Tibial artery (tissue), 4 donors: ENCODE measurements around the gene HRH3.

ENCODE experiments used
- DNase-seq, 2 donors: peaks; one replicate each; pipeline ENCODE4 v3.0.0-alpha.2; 2019
- H3K27ac ChIP-seq, 2 donors: fragments of 200-600 bp; sonication (generic) in 1 of 2; 1 replicate in 1 of 2; 2 replicates in 1 of 2; pipeline ENCODE4 v1.5.1; 2018 to 2019; ENCODE audit warnings: mild to moderate bottlenecking in 1 of 2
- H3K27me3 ChIP-seq, 2 donors: fragments of 200-600 bp; sonication (generic) in 1 of 2; one replicate each; pipeline versions ENCODE4 v1.5.1 to v1.6.0; 2016 to 2019
- H3K36me3 ChIP-seq, 3 donors: fragments of 200-600 bp; sonication (generic) in 2 of 3; one replicate each; pipeline ENCODE4 v1.5.1; 2016 to 2019; ENCODE audit warnings: mild to moderate bottlenecking in 2 of 3
- H3K4me1 ChIP-seq, 4 donors: fragments of 200-600 bp; sonication (generic) in 2 of 4; 1 replicate in 3 of 4; 2 replicates in 1 of 4; pipeline ENCODE4 v1.5.1; 2016 to 2019
- H3K4me3 ChIP-seq, 2 donors: fragments of 200-600 bp; sonication (generic) in 1 of 2; 1 replicate in 1 of 2; 2 replicates in 1 of 2; pipeline ENCODE4 v1.5.1; 2018 to 2019; ENCODE audit warnings: mild to moderate bottlenecking in 2 of 2
- H3K9me3 ChIP-seq, 3 donors: fragments of 200-600 bp; sonication (generic) in 1 of 3; one replicate each; pipeline ENCODE4 v1.5.1; 2016 to 2019
- intact Hi-C: fragments of 100-400 bp; cut with DNase I; formaldehyde crosslinking; loops from one replicate; pipeline ENCODE4 v1.15.0; 2023; ENCODE audit warnings: low total_unique reads
- TF ChIP-seq, protein P1 (sequence below), 2 experiments: fragments of 200-600 bp in 1 of 2; fragments of 450-650 bp in 1 of 2; IDR thresholded peaks; one replicate each; pipeline ENCODE4 v1.5.1; 2017 to 2019; ENCODE audit warnings: antibody characterized with exemption in 2 of 2, mild to moderate bottlenecking in 1 of 2, moderate library complexity in 1 of 2

The HRH3 gene

DNA sequence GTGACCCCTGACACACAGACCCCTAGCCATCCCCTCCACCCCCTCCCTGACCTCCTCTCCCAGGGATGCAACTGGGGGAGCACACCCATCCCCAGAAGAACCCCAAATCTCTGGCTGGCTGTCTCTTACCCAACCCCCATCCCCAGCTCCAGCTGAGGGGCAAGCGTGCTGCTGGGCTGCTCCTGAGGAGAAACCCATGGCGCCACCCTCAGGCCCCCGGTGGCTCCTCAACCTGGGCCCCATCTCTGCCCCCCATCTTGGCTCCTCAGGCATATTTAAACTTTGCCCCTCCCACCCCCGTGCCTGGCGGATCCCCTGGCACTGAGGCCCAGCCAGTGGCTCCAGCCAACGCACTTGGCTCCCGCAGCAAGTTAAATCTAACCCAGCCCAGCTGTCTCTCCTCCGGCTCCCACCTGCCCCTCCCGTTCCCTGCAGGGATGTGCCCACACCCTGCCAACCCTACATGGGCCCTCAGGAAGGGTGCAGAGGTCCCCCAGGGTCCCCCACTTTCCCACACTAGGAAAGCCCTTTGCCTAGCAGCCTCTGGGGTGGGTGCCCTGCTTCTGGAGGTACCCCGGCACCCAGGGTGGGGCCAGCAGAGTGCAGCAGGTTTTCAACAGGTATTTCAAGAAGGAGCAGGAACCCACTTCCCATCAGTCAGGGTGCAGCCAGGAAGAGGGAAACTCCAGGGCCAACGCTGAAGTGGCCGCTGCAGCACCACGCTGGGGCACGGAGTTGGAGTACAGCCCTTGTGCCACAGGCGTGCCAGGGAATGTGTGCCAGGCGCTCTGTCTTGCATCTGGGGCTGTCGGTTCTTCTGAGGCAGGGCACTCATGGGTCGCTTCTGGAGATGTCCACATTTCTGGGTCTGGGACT, 12.9 kb upstream of the HRH3 start:
- H3K27me3 ChIP-seq, result peaks cover 0 to 71% of the 10 kb centered on the region in 2 donors
- intact Hi-C loops, result loop anchor here (10.0 kb wide), 1 partner anchor 48 kb away; the partner anchor contains the start of gene MTG2
- no peaks in the 10 kb centered on the region for H3K9me3 ChIP-seq
- no peaks in the 10 kb centered on the region for H3K36me3 ChIP-seq
- TF ChIP-seq, protein P1, sequence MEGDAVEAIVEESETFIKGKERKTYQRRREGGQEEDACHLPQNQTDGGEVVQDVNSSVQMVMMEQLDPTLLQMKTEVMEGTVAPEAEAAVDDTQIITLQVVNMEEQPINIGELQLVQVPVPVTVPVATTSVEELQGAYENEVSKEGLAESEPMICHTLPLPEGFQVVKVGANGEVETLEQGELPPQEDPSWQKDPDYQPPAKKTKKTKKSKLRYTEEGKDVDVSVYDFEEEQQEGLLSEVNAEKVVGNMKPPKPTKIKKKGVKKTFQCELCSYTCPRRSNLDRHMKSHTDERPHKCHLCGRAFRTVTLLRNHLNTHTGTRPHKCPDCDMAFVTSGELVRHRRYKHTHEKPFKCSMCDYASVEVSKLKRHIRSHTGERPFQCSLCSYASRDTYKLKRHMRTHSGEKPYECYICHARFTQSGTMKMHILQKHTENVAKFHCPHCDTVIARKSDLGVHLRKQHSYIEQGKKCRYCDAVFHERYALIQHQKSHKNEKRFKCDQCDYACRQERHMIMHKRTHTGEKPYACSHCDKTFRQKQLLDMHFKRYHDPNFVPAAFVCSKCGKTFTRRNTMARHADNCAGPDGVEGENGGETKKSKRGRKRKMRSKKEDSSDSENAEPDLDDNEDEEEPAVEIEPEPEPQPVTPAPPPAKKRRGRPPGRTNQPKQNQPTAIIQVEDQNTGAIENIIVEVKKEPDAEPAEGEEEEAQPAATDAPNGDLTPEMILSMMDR (IDR thresholded peaks at IDR 0.05), result no peak
- H3K4me3 ChIP-seq, result no peak overlapping the region
- peaks cover 0 to 7% (median 5%) of the 10 kb centered on the region in 4 donors for H3K4me1 ChIP-seq
- DNase-seq, result no peak
- no peak overlapping the region for H3K27ac ChIP-seq

DNA sequence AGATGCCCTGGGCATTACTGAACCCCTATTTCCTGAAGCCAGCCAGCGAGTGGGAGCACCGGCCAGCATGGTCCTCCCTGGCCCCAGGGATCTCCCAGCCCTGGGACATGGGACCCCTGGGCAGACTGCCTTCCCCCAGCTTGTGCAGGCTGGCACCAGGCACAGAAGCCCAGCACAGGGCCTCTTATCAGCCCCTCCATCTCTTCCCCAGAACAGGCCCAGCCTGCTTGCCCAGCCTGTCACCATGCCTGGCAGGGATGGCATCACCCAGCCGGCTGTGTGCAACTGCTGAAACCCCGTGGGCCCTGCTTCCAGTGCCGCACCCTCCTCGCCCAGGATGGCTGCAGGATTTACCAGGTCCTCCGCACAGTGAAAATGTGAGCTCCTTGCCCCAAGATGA, 12.1 kb upstream of the HRH3 start:
- Histone ChIP-seq H3K4me3 (no peak overlapping the region), H3K36me3 (no peaks in the 10 kb centered on the region), H3K27me3 (peaks cover 0 to 79% of the 10 kb centered on the region in 2 donors), H3K27ac (no peak overlapping the region), H3K9me3 (no peaks in the 10 kb centered on the region), H3K4me1 (no peaks in the 10 kb centered on the region)
- intact Hi-C loops, result loop anchor here (10.0 kb wide), 1 partner anchor 47 kb away; the partner anchor contains the start of gene MTG2
- DNase-seq, result no peak
- TF ChIP-seq, protein P1 (IDR thresholded peaks at IDR 0.05), result no peak

DNA sequence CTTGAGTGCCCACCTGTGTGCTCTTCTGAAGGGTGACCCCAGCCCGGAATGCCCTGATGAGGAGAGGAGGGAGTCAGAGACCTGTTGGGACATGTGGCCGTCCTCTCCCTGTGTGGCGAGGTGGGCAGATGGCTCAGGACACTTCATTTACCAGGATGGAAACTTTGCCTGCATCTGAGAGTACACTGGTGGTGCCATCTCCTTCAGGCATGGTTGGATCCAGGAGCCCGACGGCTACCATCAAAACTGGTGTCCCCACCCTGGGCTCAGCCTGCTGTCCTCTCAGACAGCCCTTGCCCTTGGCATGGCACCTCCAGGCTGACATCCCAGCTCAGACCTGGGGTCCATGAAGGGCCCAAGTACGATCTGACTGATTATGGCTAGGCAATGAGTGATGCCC, 11.2 kb upstream of the HRH3 start:
- Histone ChIP-seq H3K27me3 (peaks cover 0 to 79% of the 10 kb centered on the region in 2 donors), H3K27ac (no peak overlapping the region), H3K36me3 (no peaks in the 10 kb centered on the region), H3K4me3 (no peak overlapping the region), H3K9me3 (no peaks in the 10 kb centered on the region), H3K4me1 (no peaks in the 10 kb centered on the region)
- DNase-seq, result no peak
- intact Hi-C loops, result loop anchor here (10.0 kb wide), 1 partner anchor 46 kb away; the partner anchor contains the start of gene MTG2
- TF ChIP-seq, protein P1 (IDR thresholded peaks at IDR 0.05), result no peak

DNA sequence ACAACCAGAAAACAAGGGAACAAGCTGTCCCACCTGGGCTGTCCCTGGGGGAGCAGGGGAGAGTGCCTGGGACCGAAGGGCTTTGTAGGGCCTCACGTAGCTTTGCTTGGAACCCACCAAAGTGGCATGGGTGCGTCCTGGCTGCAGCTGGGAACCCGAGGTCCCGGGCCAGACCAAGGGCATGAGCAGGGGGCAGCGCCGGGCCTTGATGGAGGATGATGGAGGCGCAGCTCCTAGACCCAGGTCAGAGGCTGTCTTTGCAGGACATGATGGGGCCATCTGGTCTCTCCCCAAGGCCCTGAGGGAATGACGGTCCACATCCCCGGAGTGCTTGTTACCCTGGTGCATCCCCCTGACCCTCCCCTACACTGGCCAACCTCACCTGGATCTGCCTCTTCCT, 10.6 kb upstream of the HRH3 start:
- peaks cover 0 to 80% of the 10 kb centered on the region in 2 donors for H3K27me3 ChIP-seq
- intact Hi-C loops, result loop anchor here (10.0 kb wide), 1 partner anchor 46 kb away; the partner anchor contains the start of gene MTG2

DNA sequence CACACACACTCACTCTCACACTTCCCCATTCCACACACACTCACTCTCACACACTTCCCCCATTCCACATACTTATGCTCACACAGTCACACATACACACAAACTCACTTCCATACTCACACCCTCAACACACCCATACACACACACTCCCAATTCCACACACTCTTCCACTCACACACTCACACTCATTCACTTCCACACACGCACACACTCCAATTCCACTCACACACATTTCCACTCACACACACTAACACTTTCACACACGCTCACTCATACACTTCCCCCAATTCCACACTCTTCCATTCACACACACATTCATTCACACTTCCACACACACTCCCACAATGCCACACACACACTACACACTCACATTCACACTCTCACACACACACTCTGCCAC, 10.2 kb upstream of the HRH3 start:
- Histone ChIP-seq H3K27me3 (peaks cover 0 to 78% of the 10 kb centered on the region in 2 donors), H3K27ac (no peak overlapping the region), H3K36me3 (no peaks in the 10 kb centered on the region), H3K9me3 (no peaks in the 10 kb centered on the region), H3K4me3 (no peak overlapping the region), H3K4me1 (no peaks in the 10 kb centered on the region)
- DNase-seq, result no peak
- TF ChIP-seq, protein P1 (IDR thresholded peaks at IDR 0.05), result no peak
- intact Hi-C loops, result loop anchor here (10.0 kb wide), 1 partner anchor 45 kb away; the partner anchor contains the start of gene MTG2

More for the DNA sequence above, 10.6 kb upstream of the HRH3 start:
- TF ChIP-seq, protein P1 (IDR thresholded peaks at IDR 0.05), result no peak
- Histone ChIP-seq H3K9me3 (no peaks in the 10 kb centered on the region), H3K27ac (no peak overlapping the region), H3K36me3 (no peaks in the 10 kb centered on the region), H3K4me1 (no peaks in the 10 kb centered on the region), H3K4me3 (no peak overlapping the region)
- no peak for DNase-seq
